Hematopoietic multipotent progenitor cell treated with erythropoietin and hydrocortisone succinate and interleukin-3 and kit ligand, for 4 days (in vitro differentiated cells): Measurements from ENCODE around the gene TUBGCP5.

ENCODE experiments used
- DNase-seq: peaks from one replicate; pipeline ENCODE4 v3.0.0-alpha.2; 2015

TUBGCP5 gene

DNA sequence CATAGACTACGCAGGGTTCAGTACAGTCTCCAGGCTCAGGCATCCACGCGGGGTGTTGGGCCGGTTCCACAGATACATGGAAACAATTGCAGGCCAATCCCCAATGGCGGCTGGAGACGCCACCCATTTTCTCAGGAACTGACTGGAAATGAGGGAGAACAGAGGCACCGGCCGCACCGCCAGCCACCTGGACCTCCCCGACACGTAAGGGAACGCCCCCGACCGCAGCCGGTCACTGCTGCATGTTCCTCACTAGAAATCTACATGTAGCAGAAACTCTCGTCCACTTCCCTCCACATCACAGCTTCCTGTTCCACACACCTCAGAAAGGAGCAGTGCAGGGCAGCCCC, 88.4 kb downstream of the TUBGCP5 start:
- DNase-seq, result no peak

DNA sequence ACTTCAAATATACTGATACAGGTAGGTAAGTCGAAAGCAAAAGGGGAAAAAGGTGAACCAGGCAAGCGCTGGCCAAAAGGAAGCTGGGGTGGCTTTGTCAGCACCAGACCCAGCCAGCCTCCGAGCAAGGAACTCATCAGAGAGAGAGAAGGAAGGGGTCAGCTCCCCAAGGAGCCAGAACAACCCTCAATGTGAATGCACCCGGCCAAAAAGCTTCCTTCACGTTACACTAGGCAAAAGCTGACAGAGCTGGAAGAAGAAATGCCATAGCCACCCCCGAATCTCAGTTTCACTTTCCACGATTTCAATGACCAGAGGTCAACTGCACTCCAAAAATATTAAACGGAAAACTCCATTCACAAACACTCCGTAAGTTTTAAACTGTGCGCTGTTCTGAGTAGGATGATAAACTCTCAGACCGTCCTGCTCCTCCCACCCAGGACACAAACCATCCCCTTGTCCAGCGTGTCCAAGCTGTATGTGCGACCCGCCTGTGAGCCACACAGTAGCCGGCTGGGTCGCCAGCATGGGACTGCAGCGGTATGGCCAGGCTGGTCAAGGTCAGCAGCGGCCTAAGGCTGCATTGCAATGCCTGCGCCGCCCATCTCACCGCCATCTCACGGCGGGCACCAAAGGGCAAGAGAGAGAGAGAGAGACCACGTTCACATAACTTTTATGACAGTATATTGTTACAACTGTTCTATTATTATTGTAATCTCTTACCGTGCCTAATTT, 88.9 kb downstream of the TUBGCP5 start:
- DNase-seq, result no peak
